HepG2 (cell line): ENCODE results near the gene WDFY1. TPM values are rescaled to one million over a fixed set of nuclear protein-coding genes. Genes with fewer than 3 reads are reported as not detected.

Experiments used
- ATAC-seq: fragments of 200-7000 bp; cut with Tn5 transposase; 3 replicates; pipeline ENCODE4 v1.9.1; 2020; ENCODE audit warnings: mild to moderate bottlenecking, moderate library complexity
- BruUV-seq: library from RNA; stranded (reverse); fragments of 400-500 nt; replicated peaks from 2 replicates; lab custom pipeline; 2021; lab: Mats Ljungman, UMichigan
- CTCF ChIA-PET: fragments of 300-600 bp; formaldehyde crosslinking; extraction: SDS; loops from one replicate; lab custom pipeline; 2021; ENCODE audit warnings: low total read pairs, inconsistent platforms, low intra/inter-chr PET ratio; lab: Yijun Ruan, JAX
- POLR2A ChIA-PET: fragments of 350-600 bp; sonication (Branson Sonifier 250); formaldehyde crosslinking; loops from one replicate; lab custom pipeline; 2020; ENCODE audit warnings: antibody characterized with exemption, inconsistent platforms; lab: Yijun Ruan, JAX
- DNase-seq: peaks from one replicate; pipeline ENCODE4 v3.0.0-alpha.2; 2015; ENCODE audit warnings: low spot score
- FAIRE-seq: peaks from 3 replicates; lab custom pipeline; 2011; peaks lifted over from hg19 to GRCh38; lab: Jason Lieb, UNC
- H2AFZ ChIP-seq: one replicate; pipeline ENCODE4 v1.6.1; 2011; ENCODE audit warnings: low read length, inconsistent platforms
- H3K27ac ChIP-seq: fragments of 300-600 bp; 3 replicates; pipeline ENCODE4 v1.8.0; 2011; ENCODE audit warnings: mixed run types, mild to moderate bottlenecking, mixed read lengths, low read length, inconsistent platforms; ENCODE audit not compliant: insufficient read depth; ENCODE audit errors: extremely low read length
- H3K27me3 ChIP-seq, 2 experiments: fragments of 200-600 bp in 1 of 2; 2 replicates in 1 of 2; 3 replicates in 1 of 2; pipeline versions ENCODE4 v1.6.0 to v1.8.0; 2011; ENCODE audit warnings: low read length in 2 of 2, mild to moderate bottlenecking in 2 of 2, moderate library complexity in 2 of 2, inconsistent platforms in 1 of 2; ENCODE audit not compliant: insufficient read depth in 2 of 2, control insufficient read depth in 1 of 2
- H3K36me3 ChIP-seq, 2 experiments: fragments of 200-600 bp in 1 of 2; replicated peaks in 1 of 2; 2 replicates in 1 of 2; 3 replicates in 1 of 2; pipeline versions ENCODE4 v1.5.1 to v1.8.0; 2011; ENCODE audit warnings: low read length in 2 of 2, inconsistent platforms in 1 of 2; ENCODE audit not compliant: insufficient read depth in 2 of 2, control insufficient read depth in 1 of 2
- H3K4me1 ChIP-seq: 2 replicates; pipeline ENCODE4 v1.5.1; 2012; ENCODE audit warnings: low read length, inconsistent platforms; ENCODE audit not compliant: insufficient read depth
- H3K4me2 ChIP-seq: 2 replicates; pipeline ENCODE4 v1.6.0; 2011; ENCODE audit warnings: low read depth, low read length, inconsistent platforms
- H3K4me3 ChIP-seq, 3 experiments: fragments of 200-600 bp in 1 of 3; sonication (generic), shearing (Covaris generic) in 1 of 3; replicated peaks in 1 of 3; 2 replicates each; pipeline ENCODE4 v1.5.1; 2011 to 2016; ENCODE audit warnings: low read length in 3 of 3, inconsistent platforms in 2 of 3, low read depth in 2 of 3, mild to moderate bottlenecking in 2 of 3, control low read depth in 1 of 3, mixed read lengths in 1 of 3; ENCODE audit not compliant: insufficient read depth in 1 of 3
- H3K79me2 ChIP-seq: one replicate; pipeline ENCODE4 v1.6.1; 2011; ENCODE audit warnings: low read length, inconsistent platforms; ENCODE audit not compliant: insufficient read depth
- H3K9ac ChIP-seq: 2 replicates; pipeline ENCODE4 v1.6.0; 2011; ENCODE audit warnings: mild to moderate bottlenecking, low read depth, low read length, inconsistent platforms; ENCODE audit not compliant: insufficient read depth
- H3K9me3 ChIP-seq: 2 replicates; pipeline ENCODE4 v1.5.1; 2012; ENCODE audit warnings: mild to moderate bottlenecking, low read length
- H4K20me1 ChIP-seq: 2 replicates; pipeline ENCODE4 v1.6.0; 2011; ENCODE audit warnings: inconsistent platforms, mild to moderate bottlenecking, low read length, moderate library complexity; ENCODE audit not compliant: insufficient read depth
- AKNA ChIP-seq: sonication (generic); formaldehyde crosslinking; IDR thresholded peaks from 2 replicates; pipeline ENCODE4 v1.4.0; 2020; ENCODE audit warnings: missing genetic modification reagents, borderline replicate concordance
- GPBP1L1 ChIP-seq: sonication (generic); formaldehyde crosslinking; IDR thresholded peaks from 2 replicates; pipeline ENCODE4 v1.5.0; 2020; ENCODE audit warnings: mild to moderate bottlenecking, missing genetic modification reagents
- HNRNPLL ChIP-seq: fragments of 200-400 bp; formaldehyde crosslinking; IDR thresholded peaks from 2 replicates; pipeline ENCODE4 v1.6.1; 2017; ENCODE audit warnings: mild to moderate bottlenecking, low read depth, low read length; ENCODE audit not compliant: poor library complexity, severe bottlenecking
- PLSCR1 ChIP-seq: sonication (generic); formaldehyde crosslinking; IDR thresholded peaks from 2 replicates; pipeline ENCODE4 v1.5.0; 2020; ENCODE audit warnings: missing genetic modification reagents, mild to moderate bottlenecking, borderline replicate concordance
- SALL1 ChIP-seq: sonication (generic); formaldehyde crosslinking; IDR thresholded peaks from 2 replicates; pipeline ENCODE4 v1.8.0; 2022; ENCODE audit warnings: mild to moderate bottlenecking, missing genetic modification reagents
- SNAPC4 ChIP-seq: sonication (generic); formaldehyde crosslinking; IDR thresholded peaks from 2 replicates; pipeline ENCODE4 v1.4.0; 2020; ENCODE audit warnings: mild to moderate bottlenecking, missing genetic modification reagents
- THAP8 ChIP-seq: sonication (generic); formaldehyde crosslinking; IDR thresholded peaks from 2 replicates; pipeline ENCODE4 v1.5.1; 2020; ENCODE audit warnings: missing genetic modification reagents, mild to moderate bottlenecking, borderline replicate concordance
- ZNF20 ChIP-seq: sonication (generic); formaldehyde crosslinking; IDR thresholded peaks from 2 replicates; pipeline ENCODE4 v1.4.0; 2020; ENCODE audit warnings: mild to moderate bottlenecking, moderate library complexity, missing genetic modification reagents
- ZNF552 ChIP-seq: sonication (generic); formaldehyde crosslinking; IDR thresholded peaks from 2 replicates; pipeline ENCODE4 v1.9.0; 2022; ENCODE audit warnings: missing genetic modification reagents, mild to moderate bottlenecking, borderline replicate concordance
- ZNF841 ChIP-seq: sonication (generic); formaldehyde crosslinking; IDR thresholded peaks from 2 replicates; pipeline ENCODE4 v1.8.1; 2023; ENCODE audit warnings: missing genetic modification reagents, borderline replicate concordance
- WGBS: methylation state at CpG from one replicate; pipeline ENCODE4 v1.1.6; 2017; ENCODE audit warnings: low lambda C conversion rate; 5-methylcytosine and 5-hydroxymethylcytosine counted together
- in situ Hi-C: cut with HindIII; loops from 2 replicates; pipeline ENCODE4 v1.10.0; 2017; ENCODE audit warnings: low pct_unique_long_range_greater_than_20kb; ENCODE audit not compliant: extremely low pct_ligation_motif_present
- intact Hi-C: fragments of 100-400 bp; cut with micrococcal nuclease; formaldehyde crosslinking; loops from one replicate; pipeline ENCODE4 v1.10.0; 2022; ENCODE audit not compliant: unreplicated experiment
- polyA plus RNA-seq, 8 experiments: library from polyadenylated mRNA; depleted of rRNA in 3 of 8; stranded (reverse) in 7 of 8; unstranded in 1 of 8; fragments of >200 nt; fragmentation: Illumina TruSeq in 4 of 8; extraction: Trizol in 4 of 8; gene quantifications; 2 replicates each; pipeline versions ENCODE4 v1.2.1 to v1.2.3, GENCODE V29; 2011 to 2016; ENCODE audit warnings: low read depth in 4 of 8, missing spikeins in 1 of 8, mixed read lengths in 1 of 8; ENCODE audit not compliant: insufficient read depth in 1 of 8
- total RNA-seq, 5 experiments: library from RNA; depleted of rRNA; stranded (reverse); fragments of >200 nt; fragmentation: Illumina TruSeq; extraction: Trizol; gene quantifications; 2 replicates each; pipeline ENCODE4 v1.2.3, GENCODE V29; 2016; ENCODE audit warnings: low read depth in 1 of 5

The WDFY1 gene
- total and polyA plus RNA-seq, 2 of the 13 experiments (the other 11 are each of a cell fraction or from before 2014, with no cell fraction given) = 77.0 to 78.4 TPM

- Histone ChIP-seq H3K4me3 (no peak overlapping the region), H3K9me3 (no peaks in the 10 kb centered on the region), H3K27me3 (no peaks in the 10 kb centered on the region), H2AFZ (no peak overlapping the region), H3K27ac (no peak overlapping the region), H3K36me3 (no peaks in the 10 kb centered on the region), H4K20me1 (no peaks in the 10 kb centered on the region), H3K79me2 (peaks cover 3% of the 10 kb centered on the region), H3K4me1 (peaks cover 33% of the 10 kb centered on the region), H3K9ac (no peak overlapping the region), H3K4me2 (no peak overlapping the region)
- whole genome bisulfite sequencing = 87% methylated on average over 8 of the region's 8 CpGs
- BruUV-seq = no TSS peak
- ATAC-seq (no peak), DNase-seq (no peak), FAIRE-seq (no peak)
- in situ Hi-C loops (no loop called here), intact Hi-C loops (no loop called here)
- ChIA-PET POLR2A (no interaction called here), CTCF (no interaction called here)
- TF ChIP-seq SNAPC4 (CRISPR knock-in tag) = no peak
- TF ChIP-seq AKNA (CRISPR knock-in tag) = no peak
- TF ChIP-seq ZNF20 (CRISPR knock-in tag) = no peak
- no peak for TF ChIP-seq GPBP1L1 (CRISPR knock-in tag)
- TF ChIP-seq PLSCR1 (CRISPR knock-in tag) = no peak
- no peak for TF ChIP-seq SALL1 (CRISPR knock-in tag)
- no peak for TF ChIP-seq THAP8 (CRISPR knock-in tag)
- TF ChIP-seq HNRNPLL = no peak
- no peak for TF ChIP-seq ZNF552 (CRISPR knock-in tag)
- TF ChIP-seq ZNF841 (CRISPR knock-in tag) = no peak
Measured at GRCh38 chr2:223832241-223832903, 112.8 kb downstream of the WDFY1 start.
